Neutrophil (primary cell): Measurements from ENCODE around the gene OLFM2.

Source experiments
- H3K27ac ChIP-seq: fragments of 200-600 bp; sonication (generic); 2 replicates; pipeline ENCODE4 v1.5.1; 2016; ENCODE audit warnings: mild to moderate bottlenecking, moderate library complexity
- H3K27me3 ChIP-seq: fragments of 200-600 bp; sonication (generic); 2 replicates; pipeline ENCODE4 v1.6.0; 2016; ENCODE audit warnings: mild to moderate bottlenecking
- H3K36me3 ChIP-seq: fragments of 200-600 bp; sonication (generic); 2 replicates; pipeline ENCODE4 v1.5.1; 2017
- H3K4me1 ChIP-seq, 2 experiments: fragments of 200-600 bp in 1 of 2; sonication (generic) in 1 of 2; 1 replicate in 1 of 2; 2 replicates in 1 of 2; pipeline versions ENCODE4 v1.5.1 to v1.6.1; 2013 to 2016; ENCODE audit warnings: low read depth in 1 of 2, low read length in 1 of 2, mild to moderate bottlenecking in 1 of 2, moderate library complexity in 1 of 2; ENCODE audit not compliant: control insufficient read depth in 1 of 2, insufficient read depth in 1 of 2
- H3K4me3 ChIP-seq, 2 experiments: fragments of 200-600 bp in 1 of 2; sonication (generic) in 1 of 2; 1 replicate in 1 of 2; 2 replicates in 1 of 2; pipeline ENCODE4 v1.5.1; 2013 to 2016; ENCODE audit warnings: low read depth in 1 of 2, low read length in 1 of 2, mild to moderate bottlenecking in 1 of 2, moderate library complexity in 1 of 2
- H3K9me3 ChIP-seq: fragments of 200-600 bp; sonication (generic); 2 replicates; pipeline ENCODE4 v1.5.1; 2016
- CTCF ChIP-seq: fragments of 200-600 bp; sonication (generic); IDR thresholded peaks from 2 replicates; pipeline ENCODE4 v1.5.1; 2016; ENCODE audit warnings: antibody characterized with exemption

OLFM2 gene

DNA sequence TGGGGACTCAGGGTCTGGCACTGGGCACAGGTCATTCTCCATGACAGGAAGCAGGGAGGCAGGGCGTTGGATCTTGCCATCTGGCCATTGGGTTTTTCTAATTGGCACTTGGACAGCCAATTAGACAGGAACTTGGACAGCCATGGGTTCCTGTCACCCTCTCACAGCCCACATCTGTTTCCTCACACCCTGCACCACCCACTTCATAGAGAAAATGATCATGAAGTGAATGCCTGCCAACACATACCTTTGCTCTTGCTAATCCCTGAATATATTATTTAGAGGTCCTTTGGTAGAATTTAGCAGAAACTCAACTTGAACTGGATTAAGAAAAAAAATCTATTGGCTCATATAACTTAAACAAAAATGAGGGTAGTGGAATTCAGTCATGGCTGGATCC lies 4.9 kb upstream of the OLFM2 start:
- Histone ChIP-seq H3K4me1 (no peaks in the 10 kb centered on the region), H3K9me3 (no peaks in the 10 kb centered on the region), H3K36me3 (no peaks in the 10 kb centered on the region), H3K27me3 (peaks cover 36% of the 10 kb centered on the region), H3K4me3 (no peak overlapping the region), H3K27ac (no peak overlapping the region)
- TF ChIP-seq CTCF: no peak

- H3K27me3 ChIP-seq: peaks cover 41% of the 10 kb centered on the region
- TF ChIP-seq CTCF: no peak
Measured at GRCh38 chr19:9940778-9941177, 4.5 kb upstream of the OLFM2 start.

GRCh38 chr19:9939301-9939913 lies 3.1 kb upstream of the OLFM2 start:
- Histone ChIP-seq H3K27ac (no peak overlapping the region), H3K27me3 (peaks cover 54% of the 10 kb centered on the region), H3K36me3 (no peaks in the 10 kb centered on the region), H3K9me3 (no peaks in the 10 kb centered on the region), H3K4me3 (no peak overlapping the region), H3K4me1 (no peaks in the 10 kb centered on the region)
- no peak for TF ChIP-seq CTCF

More at GRCh38 chr19:9940778-9941177, 4.5 kb upstream of the OLFM2 start:
- Histone ChIP-seq H3K36me3 (no peaks in the 10 kb centered on the region), H3K4me1 (no peaks in the 10 kb centered on the region), H3K9me3 (no peaks in the 10 kb centered on the region), H3K27ac (no peak overlapping the region), H3K4me3 (no peak overlapping the region)

DNA sequence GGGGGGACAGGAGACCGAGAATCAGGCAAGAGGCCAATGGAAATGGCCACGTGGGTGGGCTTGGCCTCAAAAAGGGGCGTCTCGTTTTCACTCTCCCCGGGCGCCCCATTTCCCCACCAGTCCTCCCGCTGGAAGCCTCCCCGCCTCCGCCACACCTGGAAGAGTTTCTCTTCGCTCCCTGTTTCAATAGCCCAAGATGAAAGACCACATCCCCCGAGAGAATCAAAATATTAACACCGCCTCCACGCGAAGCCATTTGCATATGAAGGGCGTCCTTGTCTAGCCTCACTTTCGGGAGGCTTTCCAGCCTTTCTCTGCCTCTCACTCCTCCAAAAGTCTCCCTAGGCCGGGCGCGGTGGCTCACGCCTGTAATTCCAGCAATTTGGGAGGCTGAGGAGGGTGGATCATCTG lies 691 bp upstream of the OLFM2 start:
- no peak for TF ChIP-seq CTCF
- Histone ChIP-seq H3K4me1 (no peaks in the 10 kb centered on the region), H3K27ac (no peak overlapping the region), H3K27me3 (peaks cover 74% of the 10 kb centered on the region), H3K9me3 (no peaks in the 10 kb centered on the region), H3K36me3 (no peaks in the 10 kb centered on the region), H3K4me3 (no peak overlapping the region)

DNA sequence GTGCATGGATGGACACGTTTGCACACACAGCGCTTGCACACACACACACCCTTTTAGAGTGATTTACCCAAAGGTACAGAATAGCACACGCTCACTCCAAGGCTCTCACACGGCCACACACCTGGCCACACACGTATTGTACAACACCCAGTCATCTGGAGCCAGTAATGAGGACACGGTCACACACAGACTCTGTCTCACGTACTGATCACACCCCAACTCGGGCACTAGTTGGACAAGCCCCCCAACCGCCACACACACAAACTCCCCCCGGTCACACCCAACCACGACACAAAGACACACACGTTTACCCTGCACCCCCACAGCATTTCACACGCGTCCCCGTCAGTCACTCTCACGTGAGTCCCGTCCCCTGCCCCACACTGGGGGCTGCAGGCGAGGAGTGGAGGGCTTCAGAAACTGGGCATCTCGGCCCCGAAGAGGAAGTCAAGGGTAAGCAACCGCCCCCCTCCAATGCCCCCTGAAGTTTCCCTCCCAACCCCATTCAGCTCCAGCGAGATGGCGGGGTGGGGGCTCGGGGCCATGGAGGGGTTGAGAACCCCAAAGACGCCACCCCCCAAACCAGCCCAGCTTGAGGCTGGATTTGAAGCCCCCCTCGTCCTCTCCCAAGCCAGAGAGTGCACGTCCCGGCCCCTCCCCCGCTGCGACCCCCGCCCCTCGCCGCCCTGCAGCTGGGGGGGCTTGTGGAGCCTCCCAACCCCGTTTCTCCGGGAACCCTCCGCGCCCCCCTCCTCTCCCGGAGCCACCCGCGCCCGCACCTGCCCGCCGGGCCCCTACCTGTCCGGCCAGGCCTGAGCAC lies 599 bp downstream of the OLFM2 start:
- H3K27ac ChIP-seq: no peak overlapping the region
- peaks cover 74% of the 10 kb centered on the region for H3K27me3 ChIP-seq
- H3K9me3 ChIP-seq: no peaks in the 10 kb centered on the region
- H3K4me1 ChIP-seq: no peaks in the 10 kb centered on the region
- no peak for TF ChIP-seq CTCF
- H3K36me3 ChIP-seq: no peaks in the 10 kb centered on the region
- H3K4me3 ChIP-seq: no peak overlapping the region
